Esophagus mucosa (tissue), 1 donor: ENCODE results near the gene CD82. TPM values are rescaled to one million over a fixed set of nuclear protein-coding genes. Genes with fewer than 3 reads are reported as not detected.

Source experiments
- ATAC-seq: fragments of 200-7000 bp; cut with Tn5 transposase; one replicate; pipeline ENCODE4 v1.9.1; 2020
- total RNA-seq: library from RNA; stranded (reverse); gene quantifications from one replicate; pipeline ENCODE4 v1.2.4, GENCODE V29; 2023
- donor health status: DM: yes; HTN: yes; CAD: no.

Gene CD82
- total RNA-seq, 1 donor from 2014 or later, result 292 TPM

DNA sequence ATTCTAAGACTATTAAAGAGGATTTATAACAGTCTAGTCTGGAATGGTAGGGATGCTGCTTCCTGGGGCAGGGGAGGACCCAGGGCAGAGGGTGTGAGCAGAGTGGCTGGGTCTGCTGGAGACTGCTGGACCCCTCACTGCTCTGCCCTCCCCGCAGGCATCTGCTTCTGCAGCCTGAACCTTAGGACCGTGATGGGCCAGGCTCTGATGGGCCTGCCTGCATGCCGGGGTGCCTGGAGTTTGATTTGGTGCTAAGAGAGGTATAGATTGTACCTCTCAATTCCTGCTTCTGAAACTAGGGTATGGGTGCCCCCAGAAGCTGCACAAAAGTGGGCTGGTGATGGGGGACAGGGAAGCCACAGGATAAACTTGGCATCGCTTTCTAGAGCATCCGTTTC is 54.9 kb downstream of the CD82 start:
- ATAC-seq, result no peak

GRCh38 chr11:44621140-44621681 is 55.7 kb downstream of the CD82 start:
- peak; percentile 63 for ATAC-seq

DNA sequence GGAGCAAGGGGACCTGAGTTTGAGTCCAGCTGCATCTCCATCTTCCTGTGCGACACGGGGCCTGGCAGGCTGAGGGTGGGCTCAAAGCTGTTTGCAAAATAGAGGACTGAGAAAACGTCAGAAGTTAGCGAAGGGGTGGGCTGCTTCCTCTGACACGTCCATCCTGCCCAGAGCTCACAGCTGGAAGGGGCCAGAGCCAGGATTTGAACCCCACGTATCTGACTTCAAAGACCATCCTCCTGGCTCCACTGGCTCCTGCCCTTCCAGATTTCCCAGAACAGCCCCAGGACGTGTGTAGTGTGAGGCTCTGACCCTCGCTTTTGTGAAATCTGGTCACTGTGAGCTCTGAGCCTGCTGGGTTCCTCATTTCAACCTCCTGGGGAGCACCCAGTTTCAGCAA is 56.3 kb downstream of the CD82 start:
- ATAC-seq, result no peak

- no peak for ATAC-seq
Measured at GRCh38 chr11:44622190-44622650, 56.8 kb downstream of the CD82 start.

- peak; percentile 34 for ATAC-seq
Measured at GRCh38 chr11:44622721-44623258, 57.3 kb downstream of the CD82 start.

GRCh38 chr11:44623341-44623730 is 57.9 kb downstream of the CD82 start:
- no peak for ATAC-seq

DNA sequence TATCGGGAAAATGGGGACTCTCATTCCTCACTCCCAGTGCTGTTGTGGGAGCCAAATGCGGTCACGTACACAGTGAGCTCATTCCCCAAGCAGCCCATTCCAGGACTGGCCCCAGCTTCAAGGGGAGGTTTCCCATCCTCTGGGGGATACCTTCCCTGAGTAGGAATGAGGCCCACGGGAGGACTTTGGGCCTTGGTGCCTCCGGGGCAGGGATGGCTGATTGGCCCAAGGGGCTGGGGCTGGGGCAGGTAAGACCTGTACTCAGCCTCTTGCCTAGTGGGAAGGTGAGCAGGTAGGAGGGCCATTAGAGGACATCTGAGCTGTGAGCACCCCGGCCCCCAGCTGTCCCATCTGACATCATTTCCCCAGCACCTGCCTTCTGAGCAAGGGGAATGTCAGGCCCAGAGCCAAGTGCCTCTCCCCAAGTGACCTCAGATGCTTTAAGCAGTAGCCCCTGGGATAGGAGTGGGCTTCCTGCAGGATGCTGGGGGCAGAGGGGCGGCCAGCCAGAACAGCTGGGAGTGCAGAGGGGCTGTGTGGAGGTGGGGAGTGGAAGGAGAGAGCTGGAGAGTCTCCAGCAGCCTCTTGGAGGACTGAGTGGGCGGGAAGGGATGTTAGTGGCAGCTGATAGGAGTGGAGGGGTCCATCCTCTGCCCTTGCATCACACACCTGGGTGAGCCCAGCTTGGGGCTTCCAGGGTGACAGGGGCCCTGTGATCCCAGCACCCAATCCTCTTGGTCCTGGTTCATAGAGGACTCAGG is 58.4 kb downstream of the CD82 start:
- ATAC-seq, result peak; percentile 3

DNA sequence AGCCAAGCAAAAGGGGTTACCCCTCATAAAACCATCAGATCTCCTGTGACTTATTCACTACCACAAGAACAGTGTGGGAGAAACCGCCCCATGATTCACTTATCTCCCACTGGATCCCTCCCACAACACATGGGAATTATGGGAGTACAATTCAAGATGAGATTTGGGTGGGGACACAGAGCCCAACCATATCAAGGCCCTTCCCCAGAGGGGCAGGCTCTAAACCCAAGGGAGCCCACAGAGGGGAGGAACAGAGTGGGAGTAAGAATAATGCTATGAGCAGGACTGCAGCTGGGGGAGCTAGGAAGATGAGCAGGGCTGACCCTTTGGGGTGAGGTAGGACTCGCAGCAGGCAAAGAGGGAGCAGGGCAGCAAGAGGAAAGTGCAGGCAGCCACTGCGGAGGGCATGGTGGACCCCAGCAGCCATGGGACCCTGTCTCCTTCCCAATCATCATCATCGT is 59.3 kb downstream of the CD82 start:
- ATAC-seq, result no peak

DNA sequence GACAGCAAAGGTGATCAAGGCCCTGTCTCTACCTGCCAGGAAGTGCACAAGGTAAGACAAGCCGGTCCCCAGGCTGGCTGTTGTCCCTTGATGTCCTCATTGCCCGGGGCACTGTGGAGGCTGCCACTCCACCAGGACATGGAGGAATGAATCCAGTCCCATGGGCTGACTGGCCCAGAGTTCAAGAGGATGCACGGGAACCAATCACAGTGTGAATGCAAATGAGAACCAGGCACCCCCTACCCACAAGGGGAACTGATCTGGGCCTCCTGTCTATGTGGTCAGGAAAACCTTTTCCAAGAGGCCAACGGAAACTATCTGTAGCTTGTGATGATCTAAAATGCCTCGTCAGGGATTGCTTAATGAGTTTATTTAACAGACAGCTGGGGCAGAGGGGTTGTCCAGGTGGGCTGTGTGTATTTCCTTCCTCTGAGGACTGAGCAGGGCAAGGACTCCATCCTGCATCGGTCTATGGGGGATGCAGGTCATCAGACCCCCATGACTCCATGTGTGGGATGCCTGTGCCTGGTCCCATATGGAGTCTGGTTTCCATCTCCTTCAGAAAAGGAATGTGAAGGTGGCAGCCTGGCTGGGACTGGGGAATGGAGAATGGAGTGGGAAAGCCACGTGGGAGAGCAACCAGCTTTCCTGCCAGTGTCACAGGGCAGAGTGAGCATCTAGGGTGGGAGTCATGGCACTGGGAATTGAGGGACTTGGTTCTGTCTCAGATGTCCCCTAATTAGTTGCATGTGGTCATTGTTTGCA is 60.5 kb downstream of the CD82 start:
- ATAC-seq, result no peak

- ATAC-seq, result no peak
Measured at GRCh38 chr11:44626645-44627044, 61.2 kb downstream of the CD82 start.

DNA sequence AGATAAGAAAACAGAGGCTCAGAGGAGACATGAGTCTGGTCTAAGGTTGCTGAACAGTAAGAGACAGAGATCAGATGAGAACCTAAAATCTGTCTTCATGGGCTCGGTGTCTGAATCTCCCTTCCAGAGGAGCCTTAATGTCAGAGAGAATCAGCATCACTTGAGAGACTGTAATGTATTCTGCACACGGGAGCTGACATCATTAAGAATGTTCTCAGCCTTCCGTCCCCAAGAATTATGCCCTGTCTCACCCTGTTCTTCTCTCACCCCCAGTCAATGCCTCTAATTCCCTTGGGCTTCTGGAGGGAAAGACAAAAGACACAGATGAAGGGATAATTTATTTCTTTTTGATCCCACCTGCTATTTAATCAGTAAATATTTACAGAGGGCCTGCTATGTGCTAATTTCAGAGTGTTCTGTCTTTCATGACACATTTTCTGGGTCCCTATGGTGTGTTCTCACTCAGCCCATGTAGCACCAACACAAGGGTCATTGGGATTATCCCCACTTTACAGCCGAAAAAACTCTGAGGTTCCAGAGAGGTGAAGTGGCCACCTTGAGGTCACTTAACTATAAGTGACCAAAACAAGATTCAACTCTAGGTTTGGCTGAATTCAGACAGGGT is 61.8 kb downstream of the CD82 start:
- no peak for ATAC-seq

GRCh38 chr11:44627911-44628729 is 62.7 kb downstream of the CD82 start:
- peak; percentile 9 for ATAC-seq

GRCh38 chr11:44628730-44629700 is 63.6 kb downstream of the CD82 start:
- no peak for ATAC-seq

DNA sequence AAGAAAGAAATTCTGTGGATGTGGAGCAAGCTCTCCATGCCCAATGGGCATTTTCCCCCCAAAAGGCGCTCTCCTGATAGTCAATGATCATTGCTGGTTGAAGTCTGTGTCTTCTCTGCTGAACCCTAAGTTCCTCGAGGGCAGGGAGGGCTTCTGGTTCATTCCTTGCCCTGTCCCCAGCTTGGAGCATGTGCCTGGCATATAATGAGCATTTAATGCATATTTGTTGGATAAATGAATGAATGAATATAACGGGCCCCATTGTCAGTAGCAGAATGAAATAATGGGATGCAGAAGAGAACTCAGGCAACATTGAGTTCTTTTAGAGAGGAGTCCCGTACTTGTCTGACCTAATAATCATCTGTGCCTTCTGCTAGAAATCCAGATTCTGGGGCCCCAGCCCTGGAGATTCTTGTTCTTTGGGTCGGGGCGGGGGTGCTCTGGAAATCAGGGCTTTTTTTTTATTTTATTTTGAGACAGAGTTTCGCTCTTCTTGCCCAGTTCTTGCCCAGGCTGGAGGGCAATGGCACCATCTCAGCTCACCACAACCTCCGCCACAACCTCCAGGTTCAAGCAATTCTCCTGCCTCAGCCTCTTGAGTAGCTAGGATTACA is 64.4 kb downstream of the CD82 start:
- ATAC-seq, result no peak

DNA sequence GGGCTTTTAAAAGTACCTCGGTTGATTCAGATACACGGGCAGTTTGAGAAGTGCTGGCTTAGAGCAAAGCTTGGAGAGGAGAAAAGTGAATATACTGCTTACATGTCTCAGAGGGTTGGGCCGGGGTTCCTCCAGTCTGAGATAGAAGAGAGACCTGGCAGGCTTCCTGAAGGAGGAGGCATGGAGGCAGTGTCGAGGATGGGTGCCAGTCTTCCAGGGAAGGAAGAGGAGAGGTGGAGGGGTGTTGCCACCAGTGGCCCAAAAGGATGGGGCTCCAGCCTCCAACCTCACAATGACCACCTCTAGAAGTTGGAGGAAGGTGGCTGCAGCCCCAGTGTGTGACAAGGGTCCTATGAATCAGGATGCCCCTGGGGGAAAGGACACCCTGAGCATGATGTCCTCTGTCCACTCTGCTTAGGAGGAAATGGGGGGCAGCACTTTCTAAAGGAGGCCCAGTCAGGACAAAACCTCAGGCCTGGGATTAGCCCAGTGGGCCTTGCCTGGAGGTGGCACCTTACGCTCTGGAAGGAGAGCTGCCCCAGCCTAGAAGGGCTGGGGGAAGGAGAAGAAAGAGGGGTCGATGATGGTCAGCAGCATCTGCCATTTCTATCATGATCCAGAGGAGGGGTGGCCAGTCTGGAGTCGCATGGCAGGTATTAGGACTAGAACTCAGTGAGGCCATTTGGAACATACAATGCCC is 65.2 kb downstream of the CD82 start:
- no peak for ATAC-seq

GRCh38 chr11:44631831-44632230 is 66.4 kb downstream of the CD82 start:
- no peak for ATAC-seq

- peak; percentile 71 for ATAC-seq
Measured at GRCh38 chr11:44632466-44633123, 67.1 kb downstream of the CD82 start.

DNA sequence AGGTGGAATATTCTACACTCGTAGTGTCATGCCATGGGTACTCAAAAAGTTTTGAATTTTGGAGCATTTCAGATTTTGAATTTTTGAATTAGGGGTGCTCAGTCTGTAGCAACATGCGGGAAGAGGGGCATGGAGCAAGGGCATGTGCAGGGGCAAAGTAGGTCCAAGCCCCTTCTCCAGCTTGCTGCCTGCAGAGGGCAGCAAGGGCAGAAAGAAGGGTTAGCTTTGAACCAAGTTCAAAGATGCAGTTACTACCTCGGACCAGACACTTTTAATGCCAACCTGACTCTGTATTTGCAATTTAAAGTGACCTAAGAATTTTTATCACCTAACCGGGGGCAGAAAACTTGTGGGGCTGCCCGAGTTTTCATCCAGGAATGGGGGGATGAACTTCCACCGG is 68.2 kb downstream of the CD82 start:
- ATAC-seq, result no peak
